Measurements from ENCODE around the gene SV2B. TPM values are rescaled to one million over a fixed set of nuclear protein-coding genes. Genes with fewer than 3 reads are reported as not detected.

SV2B gene
- total and polyA plus RNA-seq, 3 donors from 2014 or later = 1.6 to 1.7 (median 1.7) TPM

GRCh38 chr15:91124132-91124531, 24.1 kb downstream of the SV2B start:
- no peak overlapping the region for H3K4me3 ChIP-seq
- no peak overlapping the region for H3K27ac ChIP-seq
- TF ChIP-seq POLR2A (IDR thresholded peaks at IDR 0.05) = no peak
- TF ChIP-seq, protein P1, sequence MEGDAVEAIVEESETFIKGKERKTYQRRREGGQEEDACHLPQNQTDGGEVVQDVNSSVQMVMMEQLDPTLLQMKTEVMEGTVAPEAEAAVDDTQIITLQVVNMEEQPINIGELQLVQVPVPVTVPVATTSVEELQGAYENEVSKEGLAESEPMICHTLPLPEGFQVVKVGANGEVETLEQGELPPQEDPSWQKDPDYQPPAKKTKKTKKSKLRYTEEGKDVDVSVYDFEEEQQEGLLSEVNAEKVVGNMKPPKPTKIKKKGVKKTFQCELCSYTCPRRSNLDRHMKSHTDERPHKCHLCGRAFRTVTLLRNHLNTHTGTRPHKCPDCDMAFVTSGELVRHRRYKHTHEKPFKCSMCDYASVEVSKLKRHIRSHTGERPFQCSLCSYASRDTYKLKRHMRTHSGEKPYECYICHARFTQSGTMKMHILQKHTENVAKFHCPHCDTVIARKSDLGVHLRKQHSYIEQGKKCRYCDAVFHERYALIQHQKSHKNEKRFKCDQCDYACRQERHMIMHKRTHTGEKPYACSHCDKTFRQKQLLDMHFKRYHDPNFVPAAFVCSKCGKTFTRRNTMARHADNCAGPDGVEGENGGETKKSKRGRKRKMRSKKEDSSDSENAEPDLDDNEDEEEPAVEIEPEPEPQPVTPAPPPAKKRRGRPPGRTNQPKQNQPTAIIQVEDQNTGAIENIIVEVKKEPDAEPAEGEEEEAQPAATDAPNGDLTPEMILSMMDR (IDR thresholded peaks at IDR 0.05) = no peak
- H3K9me3 ChIP-seq = no peaks in the 10 kb centered on the region
- H3K27me3 ChIP-seq = no peaks in the 10 kb centered on the region
- H3K36me3 ChIP-seq (ENCODE audit: low read depth, missing control alignments) = no peaks in the 10 kb centered on the region
- 71 to 75% methylated on average over 5 of the region's 5 CpGs for WGBS, 2 donors
- intact Hi-C loops (cut with DNase I; ENCODE audit: low total_unique reads) = no loop called here
- no peaks in the 10 kb centered on the region for H3K4me1 ChIP-seq
- DNase-seq = no peak

DNA sequence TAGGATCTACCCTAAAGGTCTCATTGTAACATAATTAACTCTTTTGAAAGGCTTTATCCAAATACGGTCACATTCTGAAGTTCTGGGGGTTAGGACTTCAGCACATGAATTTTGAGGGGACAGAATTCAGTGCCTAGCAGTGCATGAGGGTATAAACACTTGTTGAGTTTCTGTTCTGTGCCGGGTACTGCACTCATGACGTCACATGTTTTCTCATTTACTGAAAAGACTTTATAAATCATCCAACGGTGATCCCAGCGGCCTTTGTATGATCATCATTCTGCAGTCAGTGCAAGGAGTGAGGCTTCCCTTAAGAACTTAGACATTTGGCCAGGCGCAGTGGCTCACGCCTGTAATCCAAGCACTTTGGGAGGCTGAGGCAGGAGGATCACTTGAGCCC, 25.1 kb downstream of the SV2B start:
- Histone ChIP-seq H3K27ac (no peak overlapping the region), H3K4me1 (no peaks in the 10 kb centered on the region), H3K9me3 (no peaks in the 10 kb centered on the region), H3K27me3 (no peaks in the 10 kb centered on the region), H3K4me3 (no peak overlapping the region), H3K36me3 (ENCODE audit: low read depth, missing control alignments) (no peaks in the 10 kb centered on the region)
- intact Hi-C loops (cut with DNase I; ENCODE audit: low total_unique reads) = no loop called here
- no peak for TF ChIP-seq POLR2A (IDR thresholded peaks at IDR 0.05)
- TF ChIP-seq, protein P1 (IDR thresholded peaks at IDR 0.05) = no peak
- no peak for DNase-seq
- 87 to 89% methylated on average over 7 of the region's 7 CpGs for WGBS, 2 donors

DNA sequence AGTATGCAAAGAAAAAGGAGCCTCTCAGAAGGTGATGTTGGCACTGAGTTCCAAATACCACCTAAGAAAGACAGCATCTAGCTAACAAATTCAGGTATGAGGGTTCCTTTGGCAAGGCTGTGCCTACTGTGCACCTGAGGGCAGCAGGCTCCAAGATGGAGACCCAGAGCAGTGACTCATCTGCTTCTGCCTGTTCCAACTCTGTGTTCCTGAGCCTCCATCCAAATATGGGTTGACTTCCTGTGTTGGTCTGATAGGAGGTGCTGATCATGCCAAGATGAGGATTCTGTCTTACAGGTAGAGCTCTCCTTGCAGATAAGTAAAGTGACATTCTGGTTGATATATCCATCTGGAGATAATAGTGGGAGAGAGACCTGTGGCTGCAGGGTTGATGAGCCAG, 26.0 kb downstream of the SV2B start:
- no peaks in the 10 kb centered on the region for H3K4me1 ChIP-seq
- no peak overlapping the region for H3K27ac ChIP-seq
- TF ChIP-seq, protein P1 (IDR thresholded peaks at IDR 0.05) = no peak
- no peak for TF ChIP-seq POLR2A (IDR thresholded peaks at IDR 0.05)
- no peaks in the 10 kb centered on the region for H3K36me3 ChIP-seq (ENCODE audit: low read depth, missing control alignments)
- no peaks in the 10 kb centered on the region for H3K9me3 ChIP-seq
- H3K4me3 ChIP-seq = no peak overlapping the region
- no peaks in the 10 kb centered on the region for H3K27me3 ChIP-seq
- intact Hi-C loops (cut with DNase I; ENCODE audit: low total_unique reads) = no loop called here
- no peak for DNase-seq

- Histone ChIP-seq H3K36me3 (ENCODE audit: low read depth, missing control alignments) (no peaks in the 10 kb centered on the region), H3K4me1 (no peaks in the 10 kb centered on the region), H3K27me3 (no peaks in the 10 kb centered on the region), H3K9me3 (no peaks in the 10 kb centered on the region), H3K27ac (no peak overlapping the region), H3K4me3 (no peak overlapping the region)
- 48 to 66% methylated on average over 7 of the region's 7 CpGs for WGBS, 2 donors
- no peak for DNase-seq
- no peak for TF ChIP-seq POLR2A (IDR thresholded peaks at IDR 0.05)
- TF ChIP-seq, protein P1 (IDR thresholded peaks at IDR 0.05) = no peak
- intact Hi-C loops (cut with DNase I; ENCODE audit: low total_unique reads) = no loop called here
Measured at GRCh38 chr15:91127236-91127955, 27.3 kb downstream of the SV2B start.

- Histone ChIP-seq H3K4me3 (no peak overlapping the region), H3K27me3 (no peaks in the 10 kb centered on the region), H3K4me1 (no peaks in the 10 kb centered on the region), H3K36me3 (ENCODE audit: low read depth, missing control alignments) (no peaks in the 10 kb centered on the region), H3K27ac (no peak overlapping the region), H3K9me3 (no peaks in the 10 kb centered on the region)
- 75 to 83% methylated on average over 4 of the region's 4 CpGs for WGBS, 2 donors
- DNase-seq = no peak
- TF ChIP-seq, protein P1 (IDR thresholded peaks at IDR 0.05) = no peak
- TF ChIP-seq POLR2A (IDR thresholded peaks at IDR 0.05) = no peak
- intact Hi-C loops (cut with DNase I; ENCODE audit: low total_unique reads) = no loop called here
Measured at GRCh38 chr15:91128016-91128415, 28.0 kb downstream of the SV2B start.

Data from testis (tissue), 3 donors.